Islet precursor cell (in vitro differentiated cells): ENCODE data around the gene GTF3C1.

Experiments
- DNase-seq: peaks from one replicate; pipeline ENCODE4 v3.0.0-alpha.2; 2018

GTF3C1 gene

GRCh38 chr16:27414788-27415431 is 134.8 kb downstream of the GTF3C1 start:
- DNase-seq = no peak

GRCh38 chr16:27413956-27414355 is 135.8 kb downstream of the GTF3C1 start:
- DNase-seq = no peak

GRCh38 chr16:27410761-27411160 is 139.0 kb downstream of the GTF3C1 start:
- no peak for DNase-seq
